SJCRH30 (cell line): ENCODE measurements around the gene TGFB1. TPM values are rescaled to one million over a fixed set of nuclear protein-coding genes. Genes with fewer than 3 reads are reported as not detected.
"Not testable (repeated sequence)": the region's sequence is repeated elsewhere in the genome, so short reads cannot be mapped to it uniquely, and the experiment has no call there.

Source experiments
- DNase-seq, 2 experiments: peaks; one replicate each; pipeline ENCODE4 v3.0.0-alpha.2; 2015 to 2020
- H3K27ac ChIP-seq: fragments of 250-450 bp; sonication (Bioruptor Pico); 2 replicates; pipeline ENCODE4 v1.5.1; 2020; ENCODE audit warnings: mild to moderate bottlenecking, moderate library complexity
- H3K27me3 ChIP-seq: fragments of 250-450 bp; sonication (Bioruptor Pico); 2 replicates; pipeline ENCODE4 v1.5.1; 2020; ENCODE audit warnings: mild to moderate bottlenecking, moderate library complexity
- H3K36me3 ChIP-seq: fragments of 250-450 bp; sonication (Bioruptor Pico); 2 replicates; pipeline ENCODE4 v1.5.1; 2020; ENCODE audit warnings: mild to moderate bottlenecking, moderate library complexity
- H3K4me1 ChIP-seq: fragments of 250-450 bp; sonication (Bioruptor Pico); 2 replicates; pipeline ENCODE4 v1.5.1; 2020; ENCODE audit warnings: mild to moderate bottlenecking, moderate library complexity
- H3K4me3 ChIP-seq: fragments of 250-450 bp; sonication (Bioruptor Pico); 2 replicates; pipeline ENCODE4 v1.5.1; 2020; ENCODE audit warnings: mild to moderate bottlenecking, moderate library complexity
- H3K9me3 ChIP-seq: fragments of 250-450 bp; sonication (Bioruptor Pico); replicated peaks from 2 replicates; pipeline ENCODE4 v1.5.1; 2020; ENCODE audit warnings: mild to moderate bottlenecking, moderate library complexity
- total RNA-seq: library from RNA; depleted of rRNA; stranded (reverse); fragments of >200 nt; shearing (Covaris generic); gene quantifications from 2 replicates; pipeline ENCODE4 v1.2.3, GENCODE V29; 2014

TGFB1 gene
- total RNA-seq, 1 experiment from 2014 or later, result 12.7 TPM

- peak; percentile 90 to 95 for DNase-seq
- Histone ChIP-seq H3K27me3 (no peaks in the 10 kb centered on the region), H3K27ac (peak overlapping the region; percentile 23; the same call in 1 of the 2 replicates), H3K4me3 (no peak overlapping the region), H3K4me1 (peaks cover 23% of the 10 kb centered on the region), H3K9me3 (no peaks in the 10 kb centered on the region), H3K36me3 (0 out of 2 replicates have a peak, but pooled peaks cover 3% of the 10 kb centered on the region)
Observed at GRCh38 chr19:41377977-41378709, 24.4 kb upstream of the TGFB1 start.

DNA sequence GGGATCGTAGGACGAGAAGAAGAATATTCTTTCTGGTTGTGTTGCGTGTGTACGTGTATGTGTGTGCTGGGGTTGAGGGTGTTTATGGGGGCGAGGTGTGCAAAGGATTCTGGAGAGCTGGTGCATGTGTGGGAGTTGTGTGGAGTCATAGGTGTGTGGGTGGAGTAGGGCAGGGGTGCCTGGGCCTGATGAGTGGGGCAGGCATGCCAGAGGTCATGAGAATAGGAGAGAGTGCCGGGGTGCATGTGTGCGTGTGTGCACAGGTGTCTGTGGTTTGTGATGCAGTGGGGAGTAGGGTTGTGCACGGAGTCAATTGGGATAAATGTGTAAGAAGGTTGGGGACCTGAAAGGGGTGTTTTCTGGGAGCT, 23.3 kb upstream of the TGFB1 start:
- H3K9me3 ChIP-seq, result no peaks in the 10 kb centered on the region
- H3K4me3 ChIP-seq, result no peak overlapping the region
- H3K27me3 ChIP-seq, result no peaks in the 10 kb centered on the region
- no peaks in the 10 kb centered on the region for H3K36me3 ChIP-seq
- DNase-seq, result no peak
- H3K4me1 ChIP-seq, result peaks cover 23% of the 10 kb centered on the region
- no peak overlapping the region for H3K27ac ChIP-seq

GRCh38 chr19:41376241-41376997, 22.7 kb upstream of the TGFB1 start, which contains the start of gene TMEM91:
Gene TMEM91, plus strand, starts transcription at chr19:41376533. Its CDS starts 1,777 bp downstream, at chr19:41378310.
- H3K27me3 ChIP-seq, result no peaks in the 10 kb centered on the region
- no peak within 1 kb of the TSS for H3K27ac ChIP-seq
- DNase-seq, result no peak
- no peaks in the 10 kb centered on the region for H3K36me3 ChIP-seq
- peak within 1 kb of the TSS; percentile 52 for H3K4me3 ChIP-seq
- H3K4me1 ChIP-seq, result peaks cover 23% of the 10 kb centered on the region
- H3K9me3 ChIP-seq, result no peaks in the 10 kb centered on the region

GRCh38 chr19:41373993-41374392, 20.3 kb upstream of the TGFB1 start:
- peaks cover 23% of the 10 kb centered on the region for H3K4me1 ChIP-seq
- DNase-seq, result peak; percentile 97 to 99
- no peaks in the 10 kb centered on the region for H3K27me3 ChIP-seq
- H3K27ac ChIP-seq, result peak overlapping the region; percentile 6
- H3K4me3 ChIP-seq, result no peak overlapping the region
- H3K36me3 ChIP-seq, result no peaks in the 10 kb centered on the region
- H3K9me3 ChIP-seq, result no peaks in the 10 kb centered on the region

- H3K27me3 ChIP-seq, result no peaks in the 10 kb centered on the region
- no peak overlapping the region for H3K27ac ChIP-seq
- no peak for DNase-seq
- no peaks in the 10 kb centered on the region for H3K9me3 ChIP-seq
- H3K4me3 ChIP-seq, result no peak overlapping the region
- no peaks in the 10 kb centered on the region for H3K36me3 ChIP-seq
- peaks cover 14% of the 10 kb centered on the region for H3K4me1 ChIP-seq
Observed at GRCh38 chr19:41372501-41372900, 18.8 kb upstream of the TGFB1 start.

DNA sequence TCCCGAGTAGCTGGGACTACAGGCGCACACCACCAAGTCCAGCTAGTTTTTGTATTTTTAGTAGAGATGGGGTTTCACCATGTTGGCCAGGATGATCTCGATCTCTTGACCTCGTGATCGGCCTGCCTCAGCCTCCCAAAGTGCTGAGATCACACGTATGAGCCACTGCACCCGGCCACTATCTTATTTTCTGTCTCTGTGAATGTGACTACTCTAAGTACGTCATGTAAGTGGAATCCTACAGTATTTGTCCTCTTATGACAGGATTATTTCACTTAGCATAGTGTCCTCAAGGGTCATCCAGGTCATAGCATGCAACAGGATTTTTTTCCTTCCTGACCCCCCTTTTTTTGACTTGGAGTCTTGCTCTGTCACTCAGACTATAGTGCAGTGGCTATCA, 17.8 kb upstream of the TGFB1 start:
- no peak overlapping the region for H3K4me3 ChIP-seq
- no peaks in the 10 kb centered on the region for H3K9me3 ChIP-seq
- no peak for DNase-seq
- no peaks in the 10 kb centered on the region for H3K36me3 ChIP-seq
- H3K27ac ChIP-seq, result no peak overlapping the region
- H3K27me3 ChIP-seq, result no peaks in the 10 kb centered on the region
- peaks cover 14% of the 10 kb centered on the region for H3K4me1 ChIP-seq

GRCh38 chr19:41371119-41371518, 17.4 kb upstream of the TGFB1 start:
- not testable (repeated sequence) for H3K36me3 ChIP-seq, H3K27ac ChIP-seq, DNase-seq, H3K9me3 ChIP-seq, H3K4me3 ChIP-seq, H3K27me3 ChIP-seq
- H3K4me1 ChIP-seq, result peaks cover 14% of the 10 kb centered on the region

DNA sequence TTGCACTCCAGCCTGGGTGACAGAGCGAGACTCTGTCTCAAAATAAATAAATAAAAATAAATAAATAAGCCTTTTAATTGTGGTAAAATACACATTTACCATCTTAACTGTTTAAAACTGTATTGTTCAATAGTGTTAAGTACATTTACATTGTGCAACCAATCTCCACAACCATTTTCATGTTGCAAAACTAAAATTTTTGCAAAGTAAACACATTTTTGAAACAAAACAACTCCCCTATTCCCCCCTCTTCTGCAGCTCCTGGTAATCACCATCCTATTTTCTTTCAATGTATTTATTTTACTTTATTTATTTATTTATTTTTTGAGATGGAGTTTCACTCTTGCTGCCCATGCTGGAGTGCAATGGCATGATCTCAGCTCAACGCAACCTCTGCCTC, 16.0 kb upstream of the TGFB1 start:
- no peaks in the 10 kb centered on the region for H3K9me3 ChIP-seq
- peaks cover 12% of the 10 kb centered on the region for H3K4me1 ChIP-seq
- H3K4me3 ChIP-seq, result no peak overlapping the region
- no peak overlapping the region for H3K27ac ChIP-seq
- DNase-seq, result no peak
- H3K36me3 ChIP-seq, result no peaks in the 10 kb centered on the region
- H3K27me3 ChIP-seq, result no peaks in the 10 kb centered on the region

DNA sequence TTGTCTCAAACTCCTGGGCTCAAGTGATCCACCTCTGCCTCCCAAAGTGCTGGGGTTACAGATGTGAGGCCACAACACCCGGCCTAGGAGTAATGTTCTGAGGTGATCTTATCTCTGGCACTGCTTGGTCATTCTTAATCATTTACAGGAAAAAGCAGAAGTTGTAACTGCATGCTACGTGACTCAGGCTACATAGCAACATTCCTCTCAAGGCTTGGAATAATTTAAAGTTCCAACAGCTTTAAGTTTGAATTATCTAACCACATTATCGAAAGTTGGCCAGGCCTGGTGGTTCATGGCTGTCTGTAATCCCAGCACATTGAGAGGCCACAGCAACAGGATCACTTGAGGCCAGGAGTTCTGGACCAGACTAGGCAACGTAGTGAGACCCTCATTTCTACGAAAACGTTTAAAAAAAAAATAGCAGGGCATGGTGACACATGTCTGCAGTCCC, 14.2 kb upstream of the TGFB1 start:
- Histone ChIP-seq H3K9me3 (no peaks in the 10 kb centered on the region), H3K4me1 (no peaks in the 10 kb centered on the region; the same call in 1 of the 2 replicates), H3K27ac (no peak overlapping the region), H3K27me3 (no peaks in the 10 kb centered on the region), H3K4me3 (no peak overlapping the region), H3K36me3 (no peaks in the 10 kb centered on the region)
- DNase-seq, result no peak

GRCh38 chr19:41366089-41366488, 12.4 kb upstream of the TGFB1 start:
- Histone ChIP-seq H3K9me3 (no peaks in the 10 kb centered on the region), H3K27ac (no peak overlapping the region), H3K4me3 (no peak overlapping the region), H3K27me3 (no peaks in the 10 kb centered on the region), H3K4me1 (no peaks in the 10 kb centered on the region; the same call in 1 of the 2 replicates), H3K36me3 (no peaks in the 10 kb centered on the region)
- DNase-seq, result peak in 1 of 2 experiments; percentile 35

DNA sequence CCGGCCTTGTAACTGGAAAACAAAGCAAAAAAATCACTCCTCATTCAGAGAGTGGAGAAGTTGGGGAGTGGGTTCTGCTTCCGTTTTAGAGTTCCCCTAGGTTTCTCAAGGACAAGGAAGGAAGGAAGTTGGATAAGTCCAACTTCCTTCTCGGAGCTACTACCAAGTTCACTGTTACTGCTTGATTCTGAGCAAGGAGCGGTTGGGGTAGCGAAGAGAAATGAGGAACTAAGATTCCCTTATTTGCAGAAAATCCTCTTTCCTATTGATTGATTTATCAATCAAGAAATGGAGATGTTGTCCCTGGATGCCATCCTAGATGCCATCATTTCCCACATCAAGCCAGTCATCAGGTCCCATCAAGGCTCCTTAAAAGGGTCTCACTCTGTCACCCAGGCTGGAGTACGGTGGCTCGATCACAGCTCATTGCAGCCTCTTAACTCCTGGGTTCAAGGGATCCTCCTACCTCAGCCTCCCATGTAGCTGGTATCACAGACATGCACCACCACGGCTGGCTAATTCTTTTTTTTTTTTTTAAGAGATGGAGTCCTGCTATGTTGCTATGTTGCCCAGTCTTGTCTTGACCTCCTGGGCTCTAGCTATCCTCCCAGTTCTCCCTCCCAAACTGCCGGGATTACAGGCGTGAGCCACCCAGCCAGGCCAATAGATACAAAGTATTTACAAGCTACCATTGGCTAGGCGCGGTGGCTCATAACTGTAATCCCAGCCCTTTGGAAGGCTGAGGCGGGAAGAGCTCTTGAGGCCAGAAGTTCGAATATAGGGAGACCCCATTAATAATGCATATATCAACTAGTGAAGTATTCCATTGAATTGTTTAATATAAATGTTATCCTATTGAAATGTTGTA, 11.0 kb upstream of the TGFB1 start:
- Histone ChIP-seq H3K36me3 (no peaks in the 10 kb centered on the region), H3K9me3 (no peaks in the 10 kb centered on the region), H3K4me1 (no peaks in the 10 kb centered on the region; the same call in 1 of the 2 replicates), H3K27ac (peak overlapping the region; percentile 92), H3K27me3 (no peaks in the 10 kb centered on the region), H3K4me3 (peak overlapping the region; percentile 87)
- no peak for DNase-seq

GRCh38 chr19:41363753-41364523, 10.2 kb upstream of the TGFB1 start, which contains the start of gene B9D2:
Gene B9D2, minus strand, starts transcription at chr19:41364149. Its CDS starts 630 bp downstream, at chr19:41363519.
- H3K4me1 ChIP-seq, result no peaks in the 10 kb centered on the region; the same call in 1 of the 2 replicates
- H3K9me3 ChIP-seq, result no peaks in the 10 kb centered on the region
- peak; percentile 100 for DNase-seq
- H3K27me3 ChIP-seq, result no peaks in the 10 kb centered on the region
- no peaks in the 10 kb centered on the region for H3K36me3 ChIP-seq
- peak within 1 kb of the TSS; percentile 87 for H3K4me3 ChIP-seq
- H3K27ac ChIP-seq, result peak within 1 kb of the TSS; percentile 92

- peak overlapping the region; percentile 87 for H3K4me3 ChIP-seq
- no peaks in the 10 kb centered on the region for H3K27me3 ChIP-seq
- H3K4me1 ChIP-seq, result no peaks in the 10 kb centered on the region; the same call in 1 of the 2 replicates
- H3K36me3 ChIP-seq, result no peaks in the 10 kb centered on the region
- H3K9me3 ChIP-seq, result no peaks in the 10 kb centered on the region
- H3K27ac ChIP-seq, result peak overlapping the region; percentile 92; the same call in 1 of the 2 replicates
- DNase-seq, result no peak
Observed at GRCh38 chr19:41363371-41363752, 9.6 kb upstream of the TGFB1 start.
